Large intestine (tissue), 3 donors: ENCODE data around the gene ATP5F1A. TPM values are rescaled to one million over a fixed set of nuclear protein-coding genes. Genes with fewer than 3 reads are reported as not detected.
"Not testable (repeated sequence)": the region's sequence is repeated elsewhere in the genome, so short reads cannot be mapped to it uniquely, and the experiment has no call there.

Experiments
- DNase-seq, 2 donors: peaks; one replicate each; pipeline versions ENCODE4 v3.0.0 to v3.0.0-alpha.2; 2013
- H3K27ac ChIP-seq: one replicate; pipeline ENCODE4 v1.5.1; 2013; ENCODE audit warnings: low read length
- H3K27me3 ChIP-seq: 2 replicates; pipeline ENCODE4 v1.6.1; 2013; ENCODE audit warnings: low read length; ENCODE audit not compliant: control insufficient read depth, insufficient read depth
- H3K36me3 ChIP-seq: 2 replicates; pipeline ENCODE4 v1.6.1; 2013; ENCODE audit warnings: low read length; ENCODE audit not compliant: control insufficient read depth, insufficient read depth
- H3K4me1 ChIP-seq: one replicate; pipeline ENCODE4 v1.6.1; 2013; ENCODE audit warnings: low read length; ENCODE audit not compliant: control insufficient read depth, insufficient read depth
- H3K4me3 ChIP-seq: one replicate; pipeline ENCODE4 v1.5.1; 2013; ENCODE audit warnings: low read length
- H3K9me3 ChIP-seq: one replicate; pipeline ENCODE4 v1.6.1; 2013; ENCODE audit warnings: mild to moderate bottlenecking, low read depth, low read length, moderate library complexity; ENCODE audit not compliant: control insufficient read depth
- WGBS: methylation state at CpG from one replicate; pipeline ENCODE4 v1.1.5; 2013; ENCODE audit warnings: low lambda C conversion rate; ENCODE audit not compliant: insufficient coverage; 5-methylcytosine and 5-hydroxymethylcytosine counted together
- polyA plus RNA-seq: library from polyadenylated mRNA; unstranded; fragments of 120-200 nt; gene quantifications from one replicate; pipeline ENCODE4 v1.2.1, GENCODE V29; 2013

Gene ATP5F1A
- polyA plus RNA-seq, 1 donor = 638 TPM

DNA sequence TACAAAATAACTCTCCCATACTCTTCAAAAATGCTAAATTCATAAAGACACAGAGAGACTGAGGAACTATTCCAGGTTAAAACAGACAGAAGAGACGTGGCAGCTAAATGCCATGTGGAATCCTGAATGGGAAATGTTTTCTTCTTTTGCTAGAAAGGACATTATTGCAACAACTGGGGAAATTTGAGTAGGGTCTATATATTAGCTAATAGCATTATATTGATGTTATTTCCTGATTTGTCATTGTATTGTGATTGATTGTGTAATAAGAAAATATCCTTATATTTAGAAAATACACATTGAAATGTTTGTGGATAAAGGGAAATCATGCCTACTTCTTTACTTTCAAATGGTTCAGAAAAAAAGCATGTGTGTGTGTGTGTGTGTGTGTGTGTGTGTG is 49.5 kb downstream of the ATP5F1A start:
- peaks cover 10% of the 10 kb centered on the region for H3K4me1 ChIP-seq
- H3K27me3 ChIP-seq = no peaks in the 10 kb centered on the region
- WGBS = 88% methylated on average over 1 of the region's 1 CpG
- H3K36me3 ChIP-seq = no peaks in the 10 kb centered on the region
- H3K27ac ChIP-seq = no peak overlapping the region
- no peak for DNase-seq
- H3K4me3 ChIP-seq = no peak overlapping the region
- peaks cover 8% of the 10 kb centered on the region for H3K9me3 ChIP-seq

DNA sequence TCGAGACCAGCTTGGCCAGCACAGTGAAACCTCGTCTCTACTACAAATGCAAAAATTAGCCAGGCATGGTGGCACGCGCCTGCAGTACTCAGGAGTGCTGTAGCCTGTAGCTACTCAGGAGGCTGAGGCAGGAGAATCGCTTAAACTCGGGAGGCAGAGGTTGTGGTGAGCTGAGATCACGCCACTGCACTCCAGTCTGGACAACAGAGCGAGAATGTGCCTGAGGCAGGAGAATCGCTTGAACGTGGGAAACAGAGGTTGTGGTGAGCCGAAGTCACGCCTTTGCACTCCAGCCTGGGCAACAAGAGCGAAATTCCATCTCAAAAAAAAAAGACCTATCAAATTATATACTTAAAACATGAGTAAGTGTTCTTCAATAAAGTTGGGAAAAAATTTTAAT is 50.7 kb downstream of the ATP5F1A start:
- not testable (repeated sequence) for H3K9me3 ChIP-seq, H3K4me3 ChIP-seq, H3K27me3 ChIP-seq, H3K27ac ChIP-seq, H3K4me1 ChIP-seq, DNase-seq, H3K36me3 ChIP-seq
- 100% methylated on average over 1 of the region's 13 CpGs for WGBS

DNA sequence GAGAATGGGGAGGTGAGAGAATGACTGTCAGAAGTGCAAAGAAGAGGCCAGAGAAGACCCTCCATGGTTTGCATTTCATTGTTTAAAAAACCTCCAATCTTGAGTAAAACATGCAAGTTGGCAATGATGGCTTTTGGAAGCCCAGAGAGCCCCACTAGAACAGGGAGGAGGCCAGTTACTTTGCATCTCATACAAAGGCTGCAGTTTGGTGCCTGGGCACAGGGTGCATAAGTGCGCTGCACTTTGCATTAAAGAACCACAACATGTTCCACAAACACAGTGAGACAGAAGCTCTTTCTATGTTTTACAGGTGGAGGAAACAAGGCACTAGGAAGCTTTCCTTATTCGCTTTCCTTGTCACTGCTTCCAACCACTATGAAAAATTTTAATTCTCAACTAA is 51.4 kb downstream of the ATP5F1A start:
- no peaks in the 10 kb centered on the region for H3K27me3 ChIP-seq
- peaks cover 8% of the 10 kb centered on the region for H3K9me3 ChIP-seq
- peaks cover 7% of the 10 kb centered on the region for H3K4me1 ChIP-seq
- no peaks in the 10 kb centered on the region for H3K36me3 ChIP-seq
- H3K27ac ChIP-seq = no peak overlapping the region
- no peak for DNase-seq
- WGBS = 100% methylated on average over 2 of the region's 2 CpGs
- H3K4me3 ChIP-seq = no peak overlapping the region

DNA sequence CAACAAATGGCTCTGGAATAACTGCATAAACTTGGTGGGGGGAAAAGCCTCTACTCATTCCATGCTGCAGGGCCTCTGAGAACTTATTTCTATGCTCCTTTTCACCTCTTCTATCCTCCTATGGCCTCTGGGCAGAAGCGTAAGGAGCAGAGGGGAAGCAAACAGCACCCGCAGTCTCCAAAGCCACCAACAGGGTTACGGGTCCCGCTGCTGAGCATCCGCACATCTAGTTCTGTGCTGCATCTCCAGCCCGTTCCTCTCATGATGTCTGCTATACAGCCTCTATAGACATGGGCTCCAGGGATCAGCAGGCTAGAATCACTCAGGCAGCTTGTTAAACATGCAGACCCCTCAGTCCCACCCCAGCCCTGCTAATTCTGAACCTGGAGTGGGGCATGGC is 52.0 kb downstream of the ATP5F1A start:
- H3K9me3 ChIP-seq = peaks cover 8% of the 10 kb centered on the region
- no peaks in the 10 kb centered on the region for H3K36me3 ChIP-seq
- DNase-seq = no peak
- H3K4me1 ChIP-seq = peaks cover 2% of the 10 kb centered on the region
- H3K27me3 ChIP-seq = no peaks in the 10 kb centered on the region
- WGBS = no CpG with 5 or more reads among the region's 6 CpGs
- no peak overlapping the region for H3K4me3 ChIP-seq
- no peak overlapping the region for H3K27ac ChIP-seq

DNA sequence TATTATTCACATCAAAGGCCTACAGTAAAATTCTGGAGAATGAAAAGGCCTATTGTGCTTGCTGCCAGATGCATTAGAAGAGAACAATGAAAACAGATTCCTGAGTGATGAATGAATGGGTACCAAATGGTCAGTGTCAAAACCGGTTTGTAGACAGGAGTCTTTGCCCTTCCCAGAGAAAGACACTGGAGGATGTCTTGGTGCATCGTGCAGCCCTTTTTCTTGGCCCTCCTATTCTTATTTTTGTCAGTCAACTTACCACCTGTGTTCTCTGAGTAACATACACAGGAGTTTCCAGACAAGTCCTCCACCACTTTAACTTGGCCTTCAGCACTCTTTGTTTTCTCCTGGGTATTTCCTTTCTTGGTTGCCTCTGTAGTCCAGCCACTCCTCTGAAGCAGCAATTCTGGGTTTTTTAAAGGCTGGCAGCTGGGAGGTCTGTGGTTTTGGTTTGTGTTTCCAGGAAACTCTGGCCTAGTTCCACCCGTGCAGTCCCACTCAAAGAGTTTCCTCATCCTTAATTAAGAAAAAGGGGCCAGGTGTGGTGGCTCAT is 55.4 kb downstream of the ATP5F1A start:
- Histone ChIP-seq H3K36me3 (no peaks in the 10 kb centered on the region), H3K27ac (no peak overlapping the region), H3K9me3 (no peaks in the 10 kb centered on the region), H3K4me3 (no peak overlapping the region), H3K4me1 (no peaks in the 10 kb centered on the region), H3K27me3 (no peaks in the 10 kb centered on the region)
- WGBS = no CpG with 5 or more reads among the region's 3 CpGs
- no peak for DNase-seq

DNA sequence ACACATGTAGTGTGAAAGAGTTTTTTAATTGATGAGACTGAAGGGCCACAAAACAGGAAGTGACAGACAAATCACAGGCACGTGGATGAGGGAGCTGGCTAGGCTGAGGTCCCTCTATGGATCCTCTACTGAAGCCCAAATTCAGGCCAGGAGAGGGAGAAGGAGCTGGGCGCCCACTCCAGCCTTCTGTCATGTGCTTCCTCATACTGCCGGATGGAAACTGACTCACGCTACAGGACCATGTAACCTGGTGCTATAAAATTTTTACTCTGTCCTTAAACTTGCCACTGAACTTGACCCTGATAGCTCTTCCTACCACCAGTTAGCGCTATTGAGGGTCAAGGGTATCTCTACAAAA is 57.4 kb downstream of the ATP5F1A start:
- Histone ChIP-seq H3K36me3 (no peaks in the 10 kb centered on the region), H3K4me1 (no peaks in the 10 kb centered on the region), H3K4me3 (no peak overlapping the region), H3K9me3 (no peaks in the 10 kb centered on the region), H3K27me3 (no peaks in the 10 kb centered on the region), H3K27ac (no peak overlapping the region)
- no peak for DNase-seq
- WGBS = 60% methylated on average over 1 of the region's 5 CpGs

DNA sequence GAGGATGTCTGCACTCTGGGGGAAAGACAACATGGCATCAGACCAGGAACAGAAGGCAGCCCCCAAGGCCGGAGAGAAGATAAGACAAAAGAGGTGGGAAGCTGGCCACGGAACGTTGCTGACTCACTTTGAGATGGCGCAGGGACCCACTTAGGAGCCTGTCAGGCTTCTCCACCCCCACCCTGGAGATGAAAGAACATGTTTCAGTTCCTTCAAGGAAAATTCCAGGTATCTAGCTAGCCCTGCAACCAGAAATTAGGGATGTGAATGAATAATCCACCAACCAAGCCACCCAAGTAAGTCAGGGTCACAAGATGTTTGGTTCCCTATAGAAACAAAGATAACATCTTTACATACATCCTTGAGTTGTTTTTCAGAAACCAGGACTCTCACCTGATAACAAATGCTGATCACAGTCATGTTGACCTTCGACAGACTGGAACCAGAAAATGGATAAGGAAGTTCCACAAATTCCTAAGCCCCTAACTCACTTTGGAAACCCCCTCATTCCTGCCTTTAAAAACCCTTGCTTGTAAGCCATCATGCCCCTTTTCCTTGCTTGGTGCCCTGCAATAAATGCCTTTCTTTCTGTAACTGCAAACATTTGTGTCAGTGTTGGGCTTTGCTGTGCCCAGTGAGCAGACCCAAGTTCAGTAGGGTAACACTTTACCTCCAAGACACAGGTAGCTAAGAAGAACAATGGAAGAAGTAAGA is 57.9 kb downstream of the ATP5F1A start:
- no peaks in the 10 kb centered on the region for H3K36me3 ChIP-seq
- H3K27ac ChIP-seq = no peak overlapping the region
- H3K27me3 ChIP-seq = no peaks in the 10 kb centered on the region
- no CpG with 5 or more reads among the region's 5 CpGs for WGBS
- H3K4me3 ChIP-seq = no peak overlapping the region
- H3K9me3 ChIP-seq = no peaks in the 10 kb centered on the region
- no peak for DNase-seq
- no peaks in the 10 kb centered on the region for H3K4me1 ChIP-seq

DNA sequence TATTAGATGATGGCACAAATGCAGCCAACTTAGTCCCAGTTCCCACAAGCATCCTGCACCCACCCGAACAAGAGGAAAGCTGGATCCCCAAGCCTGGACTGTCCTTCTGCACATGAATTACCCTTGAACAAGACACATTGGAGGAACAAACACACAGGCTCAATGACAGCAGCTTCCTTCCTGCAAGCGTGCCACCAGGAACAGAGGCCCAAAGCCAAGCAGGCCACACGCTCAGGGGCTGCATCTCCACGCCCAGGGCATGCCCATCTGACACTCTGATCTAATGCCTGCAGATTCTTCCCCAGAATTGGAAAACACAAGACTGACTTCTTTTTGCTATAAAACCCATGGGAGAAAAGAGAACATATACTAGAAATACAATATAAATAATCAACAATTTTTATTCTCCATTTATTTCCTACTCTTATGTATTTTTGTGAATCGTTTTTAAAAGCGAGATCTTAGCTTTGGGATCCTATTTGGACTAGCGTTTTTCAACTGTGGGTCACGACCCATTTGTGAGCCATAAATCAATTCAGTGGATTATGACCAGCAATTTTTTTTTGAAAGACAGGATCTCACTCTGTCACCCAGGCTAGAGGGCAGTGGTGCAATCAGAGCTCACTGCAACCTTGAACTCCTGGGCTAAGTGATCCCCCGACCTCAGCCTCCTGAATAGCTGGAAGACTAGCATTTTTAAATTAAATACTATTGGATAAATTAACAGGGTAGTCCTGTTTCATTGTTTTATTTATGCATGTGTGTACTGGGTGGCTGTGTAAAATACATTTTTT is 60.4 kb downstream of the ATP5F1A start:
- no peaks in the 10 kb centered on the region for H3K4me1 ChIP-seq
- H3K27me3 ChIP-seq = no peaks in the 10 kb centered on the region
- H3K27ac ChIP-seq = no peak overlapping the region
- 60% methylated on average over 4 of the region's 9 CpGs for WGBS
- no peak overlapping the region for H3K4me3 ChIP-seq
- peaks cover 2% of the 10 kb centered on the region for H3K36me3 ChIP-seq
- no peak for DNase-seq
- no peaks in the 10 kb centered on the region for H3K9me3 ChIP-seq

DNA sequence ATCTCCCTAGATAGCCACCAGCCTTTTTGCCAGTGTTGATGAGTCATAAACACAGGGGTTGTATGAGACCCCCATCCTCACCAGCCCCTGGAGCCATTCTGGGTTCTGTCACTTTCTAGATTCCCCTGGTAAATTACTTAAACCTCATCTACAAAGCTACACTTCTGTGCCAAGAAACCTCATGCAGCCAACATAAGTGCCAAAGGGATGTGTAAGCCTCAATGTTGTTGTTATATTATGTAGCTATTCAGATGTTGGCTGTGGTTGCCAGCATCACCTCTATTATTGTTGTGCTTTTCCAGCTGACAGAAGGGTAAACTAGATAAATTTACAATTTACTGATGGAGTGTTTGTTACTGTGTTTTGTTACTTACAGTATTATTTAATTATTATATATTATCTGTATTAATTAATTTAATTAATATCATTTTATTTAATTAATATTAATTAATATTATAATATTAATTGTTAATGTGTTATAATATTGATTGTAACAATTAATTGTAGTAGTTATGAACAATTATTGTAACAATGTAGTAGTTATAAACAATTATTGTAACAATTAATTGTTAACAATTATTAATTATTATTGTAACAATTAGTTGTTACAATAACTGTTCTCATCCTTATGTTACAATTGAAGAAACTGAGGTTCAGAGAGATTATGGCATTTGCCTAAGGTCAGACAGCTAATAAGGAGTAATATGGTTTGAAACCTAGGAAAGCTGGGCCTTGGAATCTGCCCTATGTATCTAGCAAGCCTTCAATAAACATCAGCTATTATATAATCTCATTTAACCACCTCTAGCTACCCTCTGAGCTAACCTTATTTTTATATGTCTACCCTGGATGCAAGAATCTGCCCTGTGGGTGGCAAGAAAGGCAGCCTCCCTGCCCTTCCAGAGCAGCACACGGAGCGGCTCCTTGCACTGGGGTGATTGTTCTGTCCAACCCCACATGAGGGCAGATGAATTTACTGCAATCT is 62.1 kb downstream of the ATP5F1A start:
- no peak overlapping the region for H3K27ac ChIP-seq
- H3K4me1 ChIP-seq = no peaks in the 10 kb centered on the region
- H3K9me3 ChIP-seq = no peaks in the 10 kb centered on the region
- peaks cover 2% of the 10 kb centered on the region for H3K36me3 ChIP-seq
- WGBS = no CpG with 5 or more reads among the region's 2 CpGs
- no peak for DNase-seq
- no peak overlapping the region for H3K4me3 ChIP-seq
- no peaks in the 10 kb centered on the region for H3K27me3 ChIP-seq

DNA sequence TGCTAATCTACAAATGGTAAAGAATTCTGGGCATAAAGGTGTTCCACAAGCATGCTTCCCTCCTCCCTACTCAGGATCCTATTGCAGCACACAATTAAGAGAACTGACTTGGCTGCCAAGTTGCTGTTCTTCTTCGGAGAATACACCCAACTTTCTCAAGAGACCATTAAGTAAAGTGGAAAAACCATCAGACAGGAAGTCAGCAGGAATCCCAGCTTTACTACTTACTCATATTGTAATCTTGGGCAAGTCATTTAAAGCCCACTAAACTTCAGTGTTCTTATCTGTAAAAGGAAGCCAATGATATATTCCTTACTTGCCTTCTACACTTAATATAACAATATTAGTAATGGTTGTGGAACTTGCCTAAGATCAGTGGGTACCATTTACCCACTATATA is 63.9 kb downstream of the ATP5F1A start:
- Histone ChIP-seq H3K36me3 (peaks cover 2% of the 10 kb centered on the region), H3K9me3 (no peaks in the 10 kb centered on the region), H3K27ac (no peak overlapping the region), H3K4me1 (no peaks in the 10 kb centered on the region), H3K4me3 (no peak overlapping the region), H3K27me3 (peaks cover under 1% of the 10 kb centered on the region)
- no peak for DNase-seq
- WGBS = no CpG with 5 or more reads among the region's 1 CpG
